HepG2 (cell line): ENCODE results near the gene GRIP1. TPM values are rescaled to one million over a fixed set of nuclear protein-coding genes. Genes with fewer than 3 reads are reported as not detected.
A peak's percentile ranks its signal among the peaks of the same experiment; 100 is the strongest.

Source experiments
- ATAC-seq: fragments of 200-7000 bp; cut with Tn5 transposase; 3 replicates; pipeline ENCODE4 v1.9.1; 2020; ENCODE audit warnings: mild to moderate bottlenecking, moderate library complexity
- BruUV-seq: library from RNA; stranded (reverse); fragments of 400-500 nt; replicated peaks from 2 replicates; lab custom pipeline; 2021; lab: Mats Ljungman, UMichigan
- CTCF ChIA-PET: fragments of 300-600 bp; formaldehyde crosslinking; extraction: SDS; loops from one replicate; lab custom pipeline; 2021; ENCODE audit warnings: low total read pairs, inconsistent platforms, low intra/inter-chr PET ratio; lab: Yijun Ruan, JAX
- POLR2A ChIA-PET: fragments of 350-600 bp; sonication (Branson Sonifier 250); formaldehyde crosslinking; loops from one replicate; lab custom pipeline; 2020; ENCODE audit warnings: antibody characterized with exemption, inconsistent platforms; lab: Yijun Ruan, JAX
- DNase-seq: peaks from one replicate; pipeline ENCODE4 v3.0.0-alpha.2; 2015; ENCODE audit warnings: low spot score
- FAIRE-seq: peaks from 3 replicates; lab custom pipeline; 2011; peaks lifted over from hg19 to GRCh38; lab: Jason Lieb, UNC
- H2AFZ ChIP-seq: one replicate; pipeline ENCODE4 v1.6.1; 2011; ENCODE audit warnings: low read length, inconsistent platforms
- H3K27ac ChIP-seq: fragments of 300-600 bp; 3 replicates; pipeline ENCODE4 v1.8.0; 2011; ENCODE audit warnings: mixed run types, mild to moderate bottlenecking, mixed read lengths, low read length, inconsistent platforms; ENCODE audit not compliant: insufficient read depth; ENCODE audit errors: extremely low read length
- H3K27me3 ChIP-seq, 2 experiments: fragments of 200-600 bp in 1 of 2; 2 replicates in 1 of 2; 3 replicates in 1 of 2; pipeline versions ENCODE4 v1.6.0 to v1.8.0; 2011; ENCODE audit warnings: low read length in 2 of 2, mild to moderate bottlenecking in 2 of 2, moderate library complexity in 2 of 2, inconsistent platforms in 1 of 2; ENCODE audit not compliant: insufficient read depth in 2 of 2, control insufficient read depth in 1 of 2
- H3K36me3 ChIP-seq, 2 experiments: fragments of 200-600 bp in 1 of 2; replicated peaks in 1 of 2; 2 replicates in 1 of 2; 3 replicates in 1 of 2; pipeline versions ENCODE4 v1.5.1 to v1.8.0; 2011; ENCODE audit warnings: low read length in 2 of 2, inconsistent platforms in 1 of 2; ENCODE audit not compliant: insufficient read depth in 2 of 2, control insufficient read depth in 1 of 2
- H3K4me1 ChIP-seq: 2 replicates; pipeline ENCODE4 v1.5.1; 2012; ENCODE audit warnings: low read length, inconsistent platforms; ENCODE audit not compliant: insufficient read depth
- H3K4me2 ChIP-seq: 2 replicates; pipeline ENCODE4 v1.6.0; 2011; ENCODE audit warnings: low read depth, low read length, inconsistent platforms
- H3K4me3 ChIP-seq, 3 experiments: fragments of 200-600 bp in 1 of 3; sonication (generic), shearing (Covaris generic) in 1 of 3; replicated peaks in 1 of 3; 2 replicates each; pipeline ENCODE4 v1.5.1; 2011 to 2016; ENCODE audit warnings: low read length in 3 of 3, inconsistent platforms in 2 of 3, low read depth in 2 of 3, mild to moderate bottlenecking in 2 of 3, control low read depth in 1 of 3, mixed read lengths in 1 of 3; ENCODE audit not compliant: insufficient read depth in 1 of 3
- H3K79me2 ChIP-seq: one replicate; pipeline ENCODE4 v1.6.1; 2011; ENCODE audit warnings: low read length, inconsistent platforms; ENCODE audit not compliant: insufficient read depth
- H3K9ac ChIP-seq: 2 replicates; pipeline ENCODE4 v1.6.0; 2011; ENCODE audit warnings: mild to moderate bottlenecking, low read depth, low read length, inconsistent platforms; ENCODE audit not compliant: insufficient read depth
- H3K9me3 ChIP-seq: 2 replicates; pipeline ENCODE4 v1.5.1; 2012; ENCODE audit warnings: mild to moderate bottlenecking, low read length
- H4K20me1 ChIP-seq: 2 replicates; pipeline ENCODE4 v1.6.0; 2011; ENCODE audit warnings: inconsistent platforms, mild to moderate bottlenecking, low read length, moderate library complexity; ENCODE audit not compliant: insufficient read depth
- ATAD3A ChIP-seq: sonication (generic); formaldehyde crosslinking; IDR thresholded peaks from 2 replicates; pipeline ENCODE4 v1.4.0; 2020; ENCODE audit warnings: missing genetic modification reagents
- CEBPB ChIP-seq: IDR thresholded peaks from 2 replicates; pipeline ENCODE4 v1.6.1; 2011; ENCODE audit warnings: low read depth, low read length, improper control_type of control experiment, borderline replicate concordance
- HNRNPH1 ChIP-seq: fragments of 200-400 bp; formaldehyde crosslinking; optimal IDR thresholded peaks from 2 replicates; pipeline ENCODE3; 2017; ENCODE audit warnings: mild to moderate bottlenecking, low read depth, low read length
- IKZF1 ChIP-seq: fragments of 450-650 bp; IDR thresholded peaks from 2 replicates; pipeline ENCODE4 v1.7.1; 2016
- NBN ChIP-seq: fragments of 450-650 bp; conservative IDR thresholded peaks from 2 replicates; pipeline ENCODE4 v1.6.1; 2017
- NFKBIZ ChIP-seq: IDR thresholded peaks from 2 replicates; pipeline ENCODE4 v1.6.1; 2018; ENCODE audit warnings: missing genetic modification reagents, missing compliant biosample characterization
- ZNF12 ChIP-seq: sonication (generic); formaldehyde crosslinking; IDR thresholded peaks from 2 replicates; pipeline ENCODE4 v1.5.0; 2020; ENCODE audit warnings: missing genetic modification reagents
- ZNF180 ChIP-seq: sonication (generic); formaldehyde crosslinking; IDR thresholded peaks from 2 replicates; pipeline ENCODE4 v1.4.0; 2020; ENCODE audit warnings: low read depth, missing genetic modification reagents, borderline replicate concordance
- ZNF317 ChIP-seq: sonication (generic); formaldehyde crosslinking; IDR thresholded peaks from 2 replicates; pipeline ENCODE4 v1.5.0; 2020; ENCODE audit warnings: mild to moderate bottlenecking, missing genetic modification reagents
- ZNF546 ChIP-seq: sonication (generic); formaldehyde crosslinking; conservative IDR thresholded peaks from 2 replicates; pipeline ENCODE4 v1.8.1; 2023; ENCODE audit warnings: mild to moderate bottlenecking, missing genetic modification reagents
- ZNF556 ChIP-seq: sonication (generic); formaldehyde crosslinking; IDR thresholded peaks from 2 replicates; pipeline ENCODE4 v1.4.0; 2020; ENCODE audit warnings: mild to moderate bottlenecking, missing genetic modification reagents, borderline replicate concordance
- ZNF652 ChIP-seq: IDR thresholded peaks from 2 replicates; pipeline ENCODE4 v1.6.1; 2016; ENCODE audit warnings: low read depth, borderline replicate concordance
- ZNF772 ChIP-seq: sonication (generic); formaldehyde crosslinking; IDR thresholded peaks from 2 replicates; pipeline ENCODE4 v1.5.0; 2020; ENCODE audit warnings: mild to moderate bottlenecking, missing genetic modification reagents
- ZSCAN9 ChIP-seq: IDR thresholded peaks from 2 replicates; pipeline ENCODE4 v1.6.1; 2016; ENCODE audit warnings: borderline replicate concordance
- WGBS: methylation state at CpG from one replicate; pipeline ENCODE4 v1.1.6; 2017; ENCODE audit warnings: low lambda C conversion rate; 5-methylcytosine and 5-hydroxymethylcytosine counted together
- in situ Hi-C: cut with HindIII; loops from 2 replicates; pipeline ENCODE4 v1.10.0; 2017; ENCODE audit warnings: low pct_unique_long_range_greater_than_20kb; ENCODE audit not compliant: extremely low pct_ligation_motif_present
- intact Hi-C: fragments of 100-400 bp; cut with micrococcal nuclease; formaldehyde crosslinking; loops from one replicate; pipeline ENCODE4 v1.10.0; 2022; ENCODE audit not compliant: unreplicated experiment
- polyA plus RNA-seq, 8 experiments: library from polyadenylated mRNA; depleted of rRNA in 3 of 8; stranded (reverse) in 7 of 8; unstranded in 1 of 8; fragments of >200 nt; fragmentation: Illumina TruSeq in 4 of 8; extraction: Trizol in 4 of 8; gene quantifications; 2 replicates each; pipeline versions ENCODE4 v1.2.1 to v1.2.3, GENCODE V29; 2011 to 2016; ENCODE audit warnings: low read depth in 4 of 8, missing spikeins in 1 of 8, mixed read lengths in 1 of 8; ENCODE audit not compliant: insufficient read depth in 1 of 8
- total RNA-seq, 5 experiments: library from RNA; depleted of rRNA; stranded (reverse); fragments of >200 nt; fragmentation: Illumina TruSeq; extraction: Trizol; gene quantifications; 2 replicates each; pipeline ENCODE4 v1.2.3, GENCODE V29; 2016; ENCODE audit warnings: low read depth in 1 of 5
- TF ChIP-seq, protein P1 (sequence below): IDR thresholded peaks from 2 replicates; pipeline ENCODE4 v1.6.1; 2012; ENCODE audit warnings: inconsistent platforms

The GRIP1 gene
- total and polyA plus RNA-seq, 2 of the 13 experiments (the other 11 are each of a cell fraction or from before 2014, with no cell fraction given) = not detected

DNA sequence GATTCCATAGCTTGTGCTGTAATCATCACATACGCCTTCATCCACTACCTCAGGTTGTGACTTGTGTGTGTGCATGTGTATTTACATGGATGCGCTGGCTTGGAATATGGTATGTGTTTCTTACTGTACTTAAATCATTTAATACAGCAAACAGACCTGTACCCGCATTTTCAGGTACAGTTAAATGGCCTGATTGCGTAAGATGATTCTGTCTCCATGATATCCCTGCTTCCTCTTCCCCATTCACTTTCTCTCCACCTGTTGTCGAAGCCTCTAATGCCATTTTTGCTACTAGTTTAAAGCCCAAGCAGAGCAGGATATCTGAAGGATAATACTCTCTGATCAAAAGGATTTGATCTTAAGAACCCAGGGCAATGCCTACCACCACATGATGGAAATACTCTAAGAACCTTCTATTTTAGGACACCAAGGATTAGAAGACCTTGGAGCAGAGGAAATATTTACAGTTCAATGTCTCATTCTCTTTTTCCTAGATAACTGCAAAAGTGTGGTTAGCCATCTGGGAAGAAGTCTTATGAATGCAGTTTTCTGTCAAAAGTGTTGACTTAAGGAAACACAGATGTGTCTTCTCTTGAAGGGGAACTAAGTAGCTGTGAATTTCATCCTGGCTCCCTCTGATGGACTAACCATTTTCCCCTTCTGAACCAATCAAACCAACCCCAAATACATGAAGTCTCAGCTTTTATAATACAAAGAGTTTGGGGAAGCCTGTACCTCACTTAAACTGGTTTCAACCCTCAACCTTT is 297.9 kb downstream of the GRIP1 start:
- DNase-seq (no peak), ATAC-seq (no peak), FAIRE-seq (no peak)
- 43% methylated on average over 5 of the region's 5 CpGs for WGBS
- Histone ChIP-seq H3K9me3 (no peaks in the 10 kb centered on the region), H3K4me3 (no peak overlapping the region), H3K4me1 (no peaks in the 10 kb centered on the region), H3K27ac (no peak overlapping the region), H2AFZ (no peak overlapping the region), H3K27me3 (peaks cover 1 to 3% of the 10 kb centered on the region in 2 experiments; a peak in 1 of 5 replicates), H3K9ac (no peak overlapping the region), H3K4me2 (no peak overlapping the region), H4K20me1 (no peaks in the 10 kb centered on the region), H3K79me2 (no peaks in the 10 kb centered on the region), H3K36me3 (no peaks in the 10 kb centered on the region)
- CTCF ChIA-PET = no interaction called here
- in situ Hi-C loops (no loop called here), intact Hi-C loops (no loop called here)
- TF ChIP-seq CEBPB (peak; percentile 31; the same call in 1 of the 2 replicates), HNRNPH1 (no peak)
- no TSS peak for BruUV-seq
- POLR2A ChIA-PET = no interaction called here

GRCh38 chr12:66379616-66380015 is 299.3 kb downstream of the GRIP1 start:
- Histone ChIP-seq H3K4me3 (no peak overlapping the region), H3K4me2 (no peak overlapping the region), H3K9me3 (no peaks in the 10 kb centered on the region), H3K36me3 (no peaks in the 10 kb centered on the region), H2AFZ (no peak overlapping the region), H3K27me3 (peaks cover 1 to 3% of the 10 kb centered on the region in 2 experiments; a peak in 1 of 5 replicates), H3K27ac (no peak overlapping the region), H3K79me2 (no peaks in the 10 kb centered on the region), H3K9ac (no peak overlapping the region), H3K4me1 (no peaks in the 10 kb centered on the region), H4K20me1 (no peaks in the 10 kb centered on the region)
- ChIA-PET POLR2A (no interaction called here), CTCF (no interaction called here)
- intact Hi-C loops (no loop called here), in situ Hi-C loops (no loop called here)
- DNase-seq (no peak), ATAC-seq (no peak), FAIRE-seq (no peak)
- TF ChIP-seq, protein P1, sequence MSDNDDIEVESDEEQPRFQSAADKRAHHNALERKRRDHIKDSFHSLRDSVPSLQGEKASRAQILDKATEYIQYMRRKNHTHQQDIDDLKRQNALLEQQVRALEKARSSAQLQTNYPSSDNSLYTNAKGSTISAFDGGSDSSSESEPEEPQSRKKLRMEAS = no peak
- TF ChIP-seq ZNF546 (CRISPR knock-in tag) (no peak), ZNF652 (CRISPR knock-in tag) (no peak), IKZF1 (no peak), ATAD3A (CRISPR knock-in tag) (no peak), ZSCAN9 (CRISPR knock-in tag) (no peak), ZNF317 (CRISPR knock-in tag) (no peak), NFKBIZ (CRISPR knock-in tag) (no peak), ZNF180 (CRISPR knock-in tag) (no peak), ZNF556 (CRISPR knock-in tag) (no peak), ZNF772 (no peak), NBN (no peak), ZNF12 (CRISPR knock-in tag) (no peak)
- no TSS peak for BruUV-seq
- 16% methylated on average over 6 of the region's 6 CpGs for WGBS
